Small intestine (tissue), 7 donors: Measurements from ENCODE around the gene GRID2. TPM values are rescaled to one million over a fixed set of nuclear protein-coding genes. Genes with fewer than 3 reads are reported as not detected.

ENCODE experiments used
- DNase-seq, 2 donors: peaks; one replicate each; pipeline versions ENCODE4 v3.0.0 to v3.0.0-alpha.2; 2013
- FAIRE-seq: peaks from 2 replicates; lab custom pipeline; 2012; peaks lifted over from hg19 to GRCh38; lab: Jason Lieb, UNC
- H3K27ac ChIP-seq, 3 donors: one replicate each; pipeline ENCODE4 v1.5.1; 2013; ENCODE audit warnings: low read length in 2 of 3, mild to moderate bottlenecking in 2 of 3, control low read depth in 1 of 3, inconsistent platforms in 1 of 3, low read depth in 1 of 3, moderate library complexity in 1 of 3
- H3K27me3 ChIP-seq, 3 donors: one replicate each; pipeline ENCODE4 v1.6.1; 2013; ENCODE audit warnings: low read length in 3 of 3, inconsistent platforms in 1 of 3; ENCODE audit not compliant: control insufficient read depth in 3 of 3, insufficient read depth in 3 of 3
- H3K36me3 ChIP-seq, 3 donors: one replicate each; pipeline ENCODE4 v1.6.1; 2013; ENCODE audit warnings: low read length in 3 of 3, inconsistent platforms in 1 of 3, low read depth in 1 of 3, mild to moderate bottlenecking in 1 of 3, moderate library complexity in 1 of 3; ENCODE audit not compliant: control insufficient read depth in 3 of 3, insufficient read depth in 2 of 3
- H3K4me1 ChIP-seq, 3 donors: one replicate each; pipeline ENCODE4 v1.6.1; 2013; ENCODE audit warnings: low read length in 2 of 3, inconsistent platforms in 1 of 3, low read depth in 1 of 3, mild to moderate bottlenecking in 1 of 3, moderate library complexity in 1 of 3; ENCODE audit not compliant: control insufficient read depth in 3 of 3, insufficient read depth in 2 of 3
- H3K4me3 ChIP-seq, 3 donors: one replicate each; pipeline ENCODE4 v1.5.1; 2013; ENCODE audit warnings: low read length in 3 of 3, control low read depth in 1 of 3, inconsistent platforms in 1 of 3, low read depth in 1 of 3, mild to moderate bottlenecking in 1 of 3, moderate library complexity in 1 of 3
- H3K9me3 ChIP-seq, 2 donors: one replicate each; pipeline ENCODE4 v1.6.1; 2013; ENCODE audit warnings: low read depth in 1 of 2, low read length in 1 of 2; ENCODE audit not compliant: control insufficient read depth in 2 of 2, insufficient read depth in 1 of 2
- WGBS, 3 donors: extraction: QIAGEN DNeasy Blood & Tissue Kit; methylation state at CpG; one replicate each; pipeline ENCODE4 v1.1.7; 2013; 5-methylcytosine and 5-hydroxymethylcytosine counted together
- polyA plus RNA-seq, 4 donors: library from polyadenylated mRNA; stranded (reverse) in 3 of 4; unstranded in 1 of 4; fragments of 200-250 nt in 3 of 4; fragments of 120-200 nt in 1 of 4; gene quantifications; one replicate each; pipeline versions ENCODE4 v1.2.1 to v1.2.3, GENCODE V29; 2013
- donor health status: healthy with polysubstance abuse.
- donor health status: control.
- donor health status: control.
- donor health status: Bipolar disorder and iron deficiency.
- donor health status: healthy.

Gene GRID2
- polyA plus RNA-seq, 4 donors = 0.06 to 0.27 (median 0.21) TPM; not detected in 1

DNA sequence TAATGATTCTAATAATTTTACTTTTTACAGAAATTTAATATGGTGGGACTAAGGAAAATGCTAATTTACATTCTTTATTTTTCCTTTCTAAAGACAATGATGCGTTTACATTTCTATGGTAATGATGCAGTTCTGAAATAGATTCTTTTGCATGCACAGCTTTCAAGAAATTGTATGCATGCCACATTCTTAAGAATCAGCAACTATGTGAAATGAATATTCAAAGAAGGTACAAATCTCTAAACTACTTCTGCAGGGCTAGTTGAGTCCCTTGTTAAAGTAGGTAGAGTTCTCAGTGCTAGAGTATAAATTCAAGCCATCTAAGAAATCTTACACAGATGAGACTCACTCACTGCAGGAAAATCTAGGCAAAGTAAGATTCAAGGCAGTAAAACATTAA lies 24.5 kb upstream of the GRID2 start:
- DNase-seq (no peak), FAIRE-seq (no peak)
- Histone ChIP-seq H3K4me3 (no peak overlapping the region), H3K36me3 (no peaks in the 10 kb centered on the region), H3K27ac (no peak overlapping the region), H3K4me1 (no peaks in the 10 kb centered on the region), H3K9me3 (no peaks in the 10 kb centered on the region), H3K27me3 (no peaks in the 10 kb centered on the region)
- WGBS, 3 donors = 85 to 92% (median 92%) methylated on average over 1 of the region's 1 CpG

DNA sequence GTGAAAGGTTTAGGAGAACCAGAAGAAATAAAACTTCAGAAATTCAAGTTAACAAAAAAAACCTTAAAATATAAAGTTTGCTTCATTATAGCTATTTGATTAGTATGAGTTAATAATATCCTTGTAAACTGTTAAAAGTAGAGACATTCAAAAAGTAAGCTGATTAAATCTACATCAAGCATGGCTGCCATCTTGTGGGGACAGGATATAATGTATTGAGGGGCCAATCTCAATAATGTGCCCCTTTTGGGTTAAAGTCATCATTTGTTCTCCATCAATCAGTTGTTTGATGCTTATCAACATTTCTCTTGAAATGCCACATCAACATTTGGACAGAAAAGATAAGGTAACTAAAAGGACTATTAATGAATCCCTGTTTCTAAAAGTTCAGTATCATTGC lies 4.6 kb upstream of the GRID2 start:
- Histone ChIP-seq H3K27me3 (peaks cover 0 to 15% (median 0%) of the 10 kb centered on the region in 3 donors), H3K9me3 (no peaks in the 10 kb centered on the region), H3K36me3 (no peaks in the 10 kb centered on the region), H3K4me1 (peaks cover 0 to 3% (median 0%) of the 10 kb centered on the region in 3 donors), H3K4me3 (no peak overlapping the region), H3K27ac (no peak overlapping the region)
- FAIRE-seq = no peak
- DNase-seq = no peak

DNA sequence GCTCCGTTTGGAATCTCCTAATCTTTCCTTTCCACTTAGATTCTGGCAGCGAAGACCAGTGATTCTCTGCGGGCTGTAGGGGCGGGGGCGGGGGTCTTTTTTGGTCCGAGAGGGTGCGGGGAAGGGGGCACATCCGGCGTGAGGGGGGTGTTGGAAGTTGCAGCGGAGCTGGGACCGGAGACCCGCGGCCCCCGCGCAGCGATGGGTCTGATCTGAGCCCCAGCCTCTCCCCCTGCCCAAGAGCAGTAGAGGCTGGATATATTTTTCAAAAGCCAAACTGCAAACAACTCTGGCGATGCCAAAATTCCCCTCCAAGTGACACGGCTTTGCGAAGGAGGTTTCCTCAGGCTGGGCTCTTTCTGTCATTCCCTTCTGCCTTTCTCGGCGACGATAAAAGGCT lies 355 bp downstream of the GRID2 start:
- Histone ChIP-seq H3K27ac (no peak overlapping the region), H3K27me3 (peaks cover 0 to 38% (median 17%) of the 10 kb centered on the region in 3 donors), H3K4me1 (peaks cover 0 to 10% (median 2%) of the 10 kb centered on the region in 3 donors), H3K4me3 (peak overlapping the region in 1 of 3 donors; percentile 22), H3K9me3 (no peaks in the 10 kb centered on the region), H3K36me3 (no peaks in the 10 kb centered on the region)
- WGBS, 3 donors = 1 to 5% (median 3%) methylated on average over 22 of the region's 22 CpGs
- DNase-seq = no peak
- no peak for FAIRE-seq

DNA sequence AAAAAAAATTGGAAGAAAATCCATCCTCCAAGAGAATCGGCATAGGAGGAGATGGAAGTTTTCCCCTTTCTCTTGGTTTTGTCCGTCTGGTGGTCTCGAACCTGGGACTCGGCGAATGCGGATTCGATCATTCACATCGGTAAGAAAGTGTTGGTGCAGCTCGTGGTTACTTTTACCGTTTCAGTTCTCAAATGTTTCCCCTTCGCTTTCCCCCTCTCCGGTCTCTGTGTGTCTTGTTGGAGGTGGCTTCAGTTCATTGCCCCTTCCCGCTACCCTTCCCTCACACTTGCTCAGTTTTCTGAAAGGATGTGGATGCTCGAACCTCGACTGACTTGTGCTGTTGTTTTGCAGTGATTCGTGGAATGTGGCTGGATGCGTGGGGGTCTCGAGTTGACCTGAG lies 840 bp downstream of the GRID2 start:
- Histone ChIP-seq H3K9me3 (no peaks in the 10 kb centered on the region), H3K27me3 (peaks cover 0 to 38% (median 17%) of the 10 kb centered on the region in 3 donors), H3K4me3 (peak overlapping the region in 1 of 3 donors; percentile 45), H3K36me3 (no peaks in the 10 kb centered on the region), H3K27ac (no peak overlapping the region), H3K4me1 (peaks cover 0 to 10% (median 2%) of the 10 kb centered on the region in 3 donors)
- DNase-seq (no peak), FAIRE-seq (no peak)
- WGBS, 3 donors = 2 to 10% (median 7%) methylated on average over 18 of the region's 18 CpGs

DNA sequence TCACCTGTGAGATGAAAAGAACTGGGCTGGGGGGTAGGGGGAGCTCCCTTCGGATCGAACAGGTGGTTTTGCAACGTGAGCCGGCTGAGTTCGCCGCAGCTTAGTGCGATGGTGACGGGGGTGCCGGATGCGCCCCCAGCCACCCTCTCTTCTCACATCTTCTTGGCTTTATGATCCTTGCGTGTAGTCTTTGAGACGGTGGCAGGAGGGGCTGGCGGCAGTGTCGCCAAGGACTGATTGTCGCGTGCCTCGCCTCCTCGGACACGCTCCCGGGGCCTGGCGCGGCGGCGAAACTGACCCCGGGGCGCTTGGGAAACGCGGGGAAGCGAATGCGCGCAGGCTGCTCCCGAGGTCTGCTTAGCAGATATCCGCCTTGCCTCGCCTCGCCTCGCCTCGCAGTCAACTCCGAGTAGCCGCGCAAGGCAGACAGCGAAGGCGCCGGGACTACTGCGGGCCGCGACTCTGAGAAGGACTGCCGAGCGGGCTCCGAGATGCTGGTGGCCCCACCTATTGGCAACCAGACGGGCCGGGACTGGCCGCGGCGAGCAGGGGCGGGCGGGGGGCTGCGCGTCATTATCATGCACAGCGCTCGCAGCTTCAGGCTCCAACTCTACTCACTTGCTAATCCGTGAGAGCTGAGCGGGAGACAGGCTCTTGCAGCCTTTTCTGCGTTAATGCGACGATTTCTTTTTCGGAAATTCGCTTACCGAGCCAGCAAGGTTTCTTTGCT lies 1.5 kb downstream of the GRID2 start:
- Histone ChIP-seq H3K27ac (no peak overlapping the region), H3K27me3 (peaks cover 0 to 38% (median 17%) of the 10 kb centered on the region in 3 donors), H3K36me3 (no peaks in the 10 kb centered on the region), H3K4me1 (peaks cover 0 to 10% (median 2%) of the 10 kb centered on the region in 3 donors), H3K4me3 (peak overlapping the region in 2 of 3 donors; percentile 30 to 45), H3K9me3 (no peaks in the 10 kb centered on the region)
- FAIRE-seq (no peak), DNase-seq (peak; percentile 25 to 59)
- 1 to 9% (median 2%) methylated on average over 63 to 68 of the region's 68 CpGs for WGBS, 3 donors

DNA sequence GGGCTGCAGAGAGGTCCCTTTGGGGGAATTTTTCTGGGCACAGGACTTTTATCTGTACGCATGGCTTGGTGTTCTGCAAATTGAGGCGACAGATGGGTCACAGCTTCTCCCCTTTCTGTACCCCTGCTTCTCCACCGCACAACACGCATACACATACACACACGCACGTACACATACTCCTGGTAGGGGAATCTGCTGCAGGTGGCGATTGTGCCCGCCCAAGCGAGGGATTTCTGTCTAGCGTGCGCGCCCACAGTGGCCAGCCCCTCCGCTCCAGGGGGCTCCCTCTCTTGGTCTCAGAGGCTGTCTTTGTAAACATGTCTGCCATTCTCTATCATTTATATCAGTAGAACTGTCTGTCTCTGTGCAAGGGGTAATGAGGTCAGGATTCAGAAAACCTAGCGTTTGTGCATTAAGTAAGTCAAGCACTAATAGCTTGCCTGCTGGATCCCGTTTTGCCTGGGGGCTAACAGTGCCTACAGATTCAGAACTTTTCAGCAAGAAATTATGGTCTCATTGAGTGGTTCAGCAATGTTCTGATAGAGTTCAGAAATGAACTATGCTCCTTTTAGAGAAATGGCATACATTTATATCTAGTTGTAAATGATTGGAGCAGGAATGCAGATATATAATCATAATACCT lies 2.2 kb downstream of the GRID2 start:
- no peaks in the 10 kb centered on the region for H3K9me3 ChIP-seq
- no peak overlapping the region for H3K27ac ChIP-seq
- 1 to 5% (median 4%) methylated on average over 15 of the region's 15 CpGs for WGBS, 3 donors
- DNase-seq (peak in 1 of 2 donors; percentile 18), FAIRE-seq (no peak)
- H3K36me3 ChIP-seq = no peaks in the 10 kb centered on the region
- peaks cover 0 to 38% (median 17%) of the 10 kb centered on the region in 3 donors for H3K27me3 ChIP-seq
- peak overlapping the region in 2 of 3 donors; percentile 30 to 45 for H3K4me3 ChIP-seq
- peaks cover 0 to 10% (median 2%) of the 10 kb centered on the region in 3 donors for H3K4me1 ChIP-seq

DNA sequence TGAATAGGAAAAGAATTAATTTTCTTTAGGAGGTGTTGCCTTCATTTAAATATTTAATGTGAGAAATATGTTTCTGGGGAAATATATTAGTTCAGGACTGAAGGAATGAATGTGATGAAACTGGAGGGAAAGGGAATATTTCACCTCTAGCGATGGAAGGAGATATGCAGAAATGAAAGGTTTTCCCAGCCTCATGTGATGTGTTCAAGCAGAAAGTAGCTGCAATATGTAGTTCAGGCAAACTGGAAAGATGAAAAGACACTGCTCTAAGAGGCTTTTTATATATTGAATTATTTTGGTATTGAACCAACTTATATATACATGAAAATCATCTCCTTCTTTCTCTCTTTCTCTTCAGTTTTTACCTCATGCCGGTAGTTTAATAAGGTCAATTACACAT lies 3.4 kb downstream of the GRID2 start:
- Histone ChIP-seq H3K27ac (no peak overlapping the region), H3K27me3 (peaks cover 0 to 38% (median 17%) of the 10 kb centered on the region in 3 donors), H3K4me1 (peaks cover 0 to 10% (median 2%) of the 10 kb centered on the region in 3 donors), H3K9me3 (no peaks in the 10 kb centered on the region), H3K4me3 (no peak overlapping the region), H3K36me3 (no peaks in the 10 kb centered on the region)
- FAIRE-seq (no peak), DNase-seq (no peak)
- WGBS, 3 donors = 91 to 96% (median 92%) methylated on average over 2 of the region's 2 CpGs

DNA sequence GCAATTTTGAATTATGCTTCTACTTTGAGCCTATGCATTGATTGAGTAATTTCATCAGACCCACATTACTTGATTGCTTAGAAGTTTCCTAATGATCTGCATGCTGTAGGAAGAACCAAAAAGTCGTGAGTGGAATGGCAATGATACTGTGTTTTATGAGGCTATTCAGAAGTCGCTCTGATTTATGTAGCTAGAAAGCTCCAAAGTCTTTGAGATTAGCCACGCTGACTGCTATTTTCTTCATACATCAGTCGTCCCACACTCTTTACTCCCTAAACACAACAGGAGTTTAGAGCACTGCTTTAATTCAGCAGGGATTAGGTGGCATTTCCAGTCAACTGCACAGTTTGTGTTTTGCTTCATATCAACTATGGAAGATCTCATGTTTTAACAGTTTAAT lies 4.1 kb downstream of the GRID2 start:
- H3K27me3 ChIP-seq = peaks cover 0 to 32% (median 17%) of the 10 kb centered on the region in 3 donors
- no peak overlapping the region for H3K27ac ChIP-seq
- no peak overlapping the region for H3K4me3 ChIP-seq
- H3K4me1 ChIP-seq = peaks cover 0 to 10% (median 2%) of the 10 kb centered on the region in 3 donors
- 12 to 39% (median 37%) methylated on average over 4 of the region's 4 CpGs for WGBS, 3 donors
- H3K9me3 ChIP-seq = no peaks in the 10 kb centered on the region
- DNase-seq (peak in 1 of 2 donors; percentile 17), FAIRE-seq (no peak)
- no peaks in the 10 kb centered on the region for H3K36me3 ChIP-seq
